HG03045 (cell line): Measurements from ENCODE around the gene ACACA.
"Not testable (repeated sequence)": the region's sequence is repeated elsewhere in the genome, so short reads cannot be mapped to it uniquely, and the experiment has no call there.

Experiments
- ATAC-seq: cut with Tn5 transposase; IDR thresholded peaks from one replicate; pipeline ENCODE4 v1.9.1; 2021; ENCODE audit warnings: mild to moderate bottlenecking, moderate library complexity; ENCODE audit not compliant: unreplicated experiment

ACACA gene

DNA sequence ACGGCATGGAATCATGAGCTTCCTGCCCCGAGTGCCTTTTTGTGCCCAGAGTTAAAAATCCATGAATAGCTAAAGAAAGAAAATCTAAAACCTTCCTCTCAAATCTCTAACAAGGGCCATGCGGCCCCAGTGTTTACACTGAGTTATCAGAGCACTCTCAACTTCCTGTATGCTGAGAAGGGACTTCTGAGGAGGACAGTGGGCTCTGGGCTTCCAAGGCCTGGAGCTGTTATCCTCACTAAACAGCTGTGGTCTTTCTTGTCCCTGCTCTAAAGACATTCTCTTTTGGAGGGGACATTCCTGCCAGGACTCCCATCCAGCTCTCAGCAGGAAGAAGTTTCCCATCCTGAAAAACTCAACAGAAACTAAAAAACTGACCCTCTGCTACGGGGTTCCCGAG lies 322.3 kb downstream of the ACACA start:
- ATAC-seq = no peak

DNA sequence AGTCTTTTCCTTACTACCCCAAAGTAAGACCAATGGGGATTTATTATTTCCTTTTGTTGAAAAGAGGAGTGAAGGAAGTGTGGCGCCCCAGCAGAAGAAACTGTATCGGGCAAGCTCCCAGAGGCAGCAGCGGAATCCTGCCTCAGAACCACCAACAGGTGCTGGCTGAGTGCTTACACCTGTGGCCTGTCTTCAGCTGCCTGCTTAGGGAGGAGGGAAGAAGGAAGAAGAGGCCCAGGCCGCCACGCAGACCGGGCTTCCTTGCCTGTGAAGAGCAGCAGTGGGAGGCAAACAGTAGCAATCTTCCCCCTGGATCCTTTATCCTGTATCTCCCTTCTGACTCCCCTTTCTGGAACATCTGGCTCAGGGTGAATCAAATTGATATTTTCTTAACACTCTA lies 323.2 kb downstream of the ACACA start:
- ATAC-seq = no peak

DNA sequence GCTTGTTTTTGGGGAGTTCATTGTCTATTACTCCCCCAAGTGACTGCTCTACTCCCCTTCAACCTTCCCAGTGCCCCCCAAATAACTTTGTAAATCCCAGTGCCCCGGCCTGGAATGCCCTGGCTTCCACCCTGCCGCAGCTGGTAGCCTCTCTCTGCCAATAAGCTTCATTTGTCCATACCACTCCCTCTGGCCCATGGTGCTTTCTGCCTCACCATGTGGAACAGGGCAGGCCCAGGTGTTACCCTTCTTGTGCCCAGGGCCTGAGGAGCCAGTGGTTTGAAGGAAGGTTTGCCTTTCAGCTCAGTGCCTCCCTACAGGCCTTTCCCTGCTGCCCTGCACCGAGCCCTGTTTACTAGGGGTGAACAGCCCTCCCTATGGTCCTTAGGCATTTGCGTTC lies 323.7 kb downstream of the ACACA start:
- no peak for ATAC-seq

DNA sequence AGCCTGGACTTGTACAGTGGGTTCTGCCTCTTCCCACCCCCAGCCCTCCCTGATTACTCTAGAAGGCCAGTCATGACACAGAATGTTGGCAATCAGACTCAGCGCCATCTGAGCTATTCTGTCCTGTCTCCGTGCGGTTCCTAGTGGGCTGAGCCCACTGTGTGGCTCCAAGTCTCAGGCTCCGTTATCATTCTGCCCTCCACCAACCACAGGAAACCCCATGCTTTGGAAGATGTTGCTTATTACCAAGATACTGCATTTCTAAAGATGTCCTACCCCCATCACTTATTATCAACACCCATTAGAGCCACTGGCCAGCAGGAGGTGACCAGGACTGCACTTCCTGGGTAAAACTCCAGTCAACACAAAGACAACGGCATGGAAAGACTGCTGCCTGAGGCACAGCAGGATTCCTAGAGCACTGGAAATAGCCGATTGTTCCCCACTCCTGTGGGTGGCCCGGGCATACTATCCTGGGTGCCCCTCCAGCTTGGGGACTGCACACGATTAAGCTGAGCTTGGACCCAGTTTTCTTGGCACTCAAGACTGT lies 324.2 kb downstream of the ACACA start:
- ATAC-seq = no peak

DNA sequence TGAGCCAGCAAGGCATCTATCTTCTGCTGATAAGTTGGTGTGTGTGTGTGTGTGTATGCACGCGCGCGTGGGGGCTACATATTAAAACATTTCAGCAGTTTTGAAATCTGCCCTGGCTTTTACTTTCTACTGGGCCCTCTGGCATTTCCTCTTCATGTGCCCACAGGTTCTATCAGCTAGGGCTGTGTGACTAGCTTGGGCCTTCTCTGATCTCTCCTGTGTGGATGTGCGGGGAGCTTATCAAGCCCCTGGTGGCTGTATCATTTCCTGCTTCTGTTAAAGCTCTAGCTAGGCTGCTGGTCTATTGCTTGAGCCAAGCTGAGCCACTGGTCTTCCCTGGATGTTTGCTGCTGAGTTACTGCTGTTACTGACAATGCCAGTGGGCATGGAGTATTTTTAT lies 325.3 kb downstream of the ACACA start:
- ATAC-seq = no peak

DNA sequence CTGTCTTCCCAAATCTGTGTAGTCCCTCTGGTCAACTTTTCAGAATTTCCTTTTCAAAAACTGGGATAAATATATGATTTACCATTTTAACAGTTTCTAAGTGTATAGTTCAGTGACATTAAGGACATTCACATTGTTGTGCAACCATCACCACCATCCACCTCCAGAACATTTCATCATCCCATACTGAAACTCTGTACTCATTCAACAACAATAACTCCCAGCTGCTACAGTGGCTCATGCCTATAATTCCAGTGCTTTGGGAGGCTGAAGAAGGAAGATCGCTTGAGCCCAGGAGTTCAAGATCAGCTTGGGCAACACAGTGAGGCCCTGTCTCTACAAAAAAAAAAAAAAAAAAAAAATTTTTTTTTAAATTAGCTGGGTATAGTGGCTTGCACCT lies 326.9 kb downstream of the ACACA start:
- ATAC-seq = no peak

DNA sequence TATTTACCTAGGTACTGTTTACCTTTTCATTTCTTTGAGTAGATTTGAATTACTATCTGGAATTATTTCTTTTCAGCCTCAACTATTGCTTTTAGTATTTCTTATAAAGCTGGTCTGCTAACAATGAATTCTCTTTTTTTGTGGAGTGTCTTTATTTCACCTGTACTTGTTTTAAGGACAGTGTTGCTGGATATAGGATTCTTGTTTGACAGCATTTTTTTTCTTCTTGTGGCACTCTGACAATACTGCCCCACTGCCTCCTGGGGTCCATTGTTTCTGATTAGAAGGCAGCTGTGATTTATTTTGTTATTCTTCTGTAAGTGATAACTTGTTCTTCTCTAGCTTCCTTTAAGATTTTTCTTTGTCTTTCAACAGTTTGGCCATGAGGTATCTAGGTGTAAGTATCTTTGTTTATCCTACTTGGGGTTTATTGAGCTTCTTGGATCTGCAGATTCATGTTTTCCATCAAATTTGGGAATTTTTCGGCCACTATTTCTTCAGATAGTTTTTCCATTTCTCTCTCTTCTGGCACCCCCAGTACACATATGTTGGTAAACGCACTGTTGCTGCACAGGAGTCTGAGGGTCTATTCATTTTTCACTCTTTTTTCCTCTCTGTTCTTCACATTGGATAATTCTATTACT lies 327.4 kb downstream of the ACACA start:
- no peak for ATAC-seq

DNA sequence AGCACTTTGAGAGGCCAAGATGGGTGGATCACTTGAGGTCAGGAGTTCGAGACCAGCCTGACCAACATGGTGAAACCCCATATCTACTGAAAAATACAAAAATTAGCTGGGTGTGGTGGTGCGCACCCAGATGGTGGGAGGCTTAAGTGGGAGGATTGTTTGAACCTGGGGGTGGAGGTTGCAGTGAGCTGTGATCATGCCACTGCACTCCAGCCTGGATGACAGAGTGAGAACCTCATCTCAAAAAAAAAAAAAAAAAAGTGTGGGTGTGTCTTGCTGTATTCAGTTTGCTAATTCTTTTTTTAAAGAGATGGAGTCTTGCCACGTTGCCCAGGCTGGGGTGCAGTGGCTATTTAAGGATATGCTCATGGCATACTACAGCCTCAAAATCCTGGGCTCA lies 333.2 kb downstream of the ACACA start:
- ATAC-seq = not testable (repeated sequence)

DNA sequence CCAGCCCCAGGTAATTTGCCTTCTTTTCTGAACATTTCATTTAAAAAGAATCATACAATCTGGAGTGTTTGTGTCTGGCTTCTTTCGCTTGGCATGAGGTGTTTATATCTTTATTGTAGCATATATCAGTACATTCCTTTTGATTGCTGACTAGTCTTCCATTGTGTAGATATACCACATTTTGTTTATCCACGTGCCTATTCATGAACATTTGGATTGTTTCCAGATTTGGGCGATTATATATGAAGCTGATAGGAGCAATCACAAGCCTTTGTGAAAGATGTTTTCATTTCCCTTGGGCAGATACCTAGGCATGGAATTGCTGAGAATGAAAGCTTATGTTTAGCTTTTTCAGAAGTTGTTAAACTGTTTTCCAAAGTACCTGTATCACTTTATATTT lies 337.5 kb downstream of the ACACA start:
- no peak for ATAC-seq

DNA sequence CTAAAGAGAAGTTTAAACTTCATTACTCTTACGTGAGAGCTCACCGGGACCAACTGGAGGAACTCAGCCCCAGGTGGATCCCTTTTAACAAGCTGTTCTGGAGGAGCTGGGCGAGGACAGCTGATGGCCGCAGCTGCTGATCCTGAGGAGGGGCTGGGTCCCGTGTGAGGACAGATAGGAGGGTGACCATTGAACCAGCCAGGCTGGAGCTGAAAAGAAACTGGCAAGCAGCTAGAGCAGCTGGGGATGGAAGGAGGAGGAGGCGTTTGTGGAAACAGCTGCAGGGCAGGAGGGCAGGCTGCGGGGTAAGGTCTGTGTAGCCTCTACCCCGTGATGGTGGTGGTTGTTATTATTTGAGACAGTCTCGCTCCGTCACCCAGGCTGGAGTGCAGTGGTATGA lies 338.4 kb downstream of the ACACA start:
- no peak for ATAC-seq

DNA sequence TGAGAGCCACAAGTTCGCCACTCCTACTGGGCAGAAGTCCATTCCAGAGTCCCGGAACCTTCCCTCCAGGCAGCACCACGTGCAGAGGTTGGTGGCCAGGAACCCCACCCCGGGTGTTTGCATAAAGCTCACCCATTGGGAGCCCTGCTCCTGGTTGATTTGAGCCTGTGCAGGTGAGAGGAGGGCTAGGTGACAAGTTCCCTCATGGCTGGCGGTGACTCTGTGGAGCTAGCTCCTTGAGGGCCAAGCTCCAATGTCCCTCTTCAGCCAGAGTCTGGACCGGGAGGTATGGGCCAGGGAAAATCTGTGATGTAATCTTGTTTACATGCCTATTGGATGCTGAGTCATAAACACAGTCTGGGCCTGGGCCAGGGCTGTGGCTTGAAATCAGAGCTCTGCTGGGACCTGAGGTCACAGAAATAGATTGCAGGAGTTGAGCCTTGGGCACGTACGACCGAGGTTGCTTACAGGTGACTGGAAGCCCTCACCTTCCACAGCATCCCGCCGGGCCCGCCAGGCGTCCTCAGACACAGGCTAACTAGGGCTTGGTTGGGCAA lies 339.0 kb downstream of the ACACA start:
- no peak for ATAC-seq

DNA sequence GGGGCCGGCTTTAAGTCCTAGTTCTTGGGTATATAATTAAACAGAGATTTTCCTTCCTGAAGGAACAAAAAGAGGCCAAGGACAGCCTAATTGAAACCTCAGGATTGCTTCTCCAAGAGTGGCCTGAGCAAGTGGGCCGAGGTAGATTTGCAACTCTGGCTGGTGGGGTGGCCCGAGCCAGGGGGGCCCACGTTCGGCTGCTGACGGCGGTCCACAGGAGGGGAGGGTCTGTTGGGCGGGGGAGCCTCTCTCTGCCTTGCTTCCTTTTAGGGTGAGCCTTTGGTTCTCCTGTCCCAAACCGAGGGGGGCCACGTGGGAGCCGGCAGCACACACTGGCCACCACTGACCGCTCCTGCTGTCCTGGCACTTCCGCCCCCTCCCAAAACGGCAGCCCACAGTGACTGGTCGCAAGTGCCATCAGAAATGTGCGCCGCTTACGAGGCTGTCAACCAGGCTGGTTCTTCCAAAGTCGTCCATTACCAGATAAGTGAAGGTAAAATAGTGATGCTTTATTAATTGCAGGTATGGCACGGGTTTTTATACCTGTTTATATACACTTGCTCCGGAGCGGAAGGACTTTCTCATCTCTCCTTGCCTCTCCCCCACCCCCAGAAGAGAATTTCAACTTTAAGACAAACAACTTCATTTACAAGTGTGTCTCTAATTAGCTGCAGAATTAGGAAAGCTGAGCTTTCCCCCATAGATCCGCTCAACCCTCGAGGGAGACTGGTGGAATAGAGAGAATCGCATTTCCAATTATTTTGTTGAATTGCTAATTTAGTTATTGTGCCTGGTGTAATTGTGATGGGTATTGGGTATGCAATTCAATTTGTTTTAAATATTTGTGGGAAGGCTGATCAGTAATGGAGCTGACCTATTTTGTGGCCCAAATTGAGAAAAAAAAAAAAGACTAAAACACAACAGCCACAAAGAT lies 340.0 kb downstream of the ACACA start:
- no peak for ATAC-seq

DNA sequence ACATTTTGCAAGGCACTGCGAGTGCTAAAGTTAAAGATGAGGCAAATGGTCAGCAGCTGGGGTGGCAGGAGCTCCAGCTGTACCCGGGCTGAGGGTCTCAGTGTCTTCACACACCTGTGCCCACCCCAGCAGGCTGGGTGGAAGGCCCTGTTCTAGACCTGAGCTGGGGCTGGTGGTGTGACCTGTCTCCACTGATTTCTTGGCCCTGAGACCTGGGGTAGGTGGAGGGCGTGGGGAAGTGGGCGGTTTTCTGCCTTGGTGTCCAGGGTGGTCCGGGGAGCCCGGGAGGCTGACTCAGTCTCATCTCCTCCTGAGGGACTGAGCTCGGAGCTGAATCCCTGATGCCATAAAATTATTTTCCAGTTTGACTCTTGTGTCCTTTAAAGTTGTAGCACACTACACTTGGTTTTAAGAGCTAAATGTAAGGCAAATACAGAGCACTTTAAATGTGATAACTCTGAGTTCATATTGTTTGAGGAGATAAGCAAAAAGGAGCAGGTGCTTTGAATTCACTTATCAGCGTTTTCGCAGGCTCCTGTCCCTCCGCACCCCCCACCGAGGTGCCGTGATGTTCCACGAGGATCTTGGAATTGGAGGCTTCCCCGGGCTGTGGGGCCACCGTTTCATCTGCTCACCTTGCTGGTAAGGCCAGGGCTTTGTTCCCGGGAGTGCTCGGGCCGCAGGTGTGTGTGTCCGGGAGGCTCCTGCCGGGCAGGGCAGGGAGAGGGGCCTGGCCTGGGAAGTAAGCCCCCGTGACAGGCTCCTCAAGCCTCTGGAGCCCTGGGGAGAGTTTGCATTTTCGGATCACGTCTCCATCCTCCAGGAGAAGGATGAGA lies 340.9 kb downstream of the ACACA start:
- no peak for ATAC-seq

DNA sequence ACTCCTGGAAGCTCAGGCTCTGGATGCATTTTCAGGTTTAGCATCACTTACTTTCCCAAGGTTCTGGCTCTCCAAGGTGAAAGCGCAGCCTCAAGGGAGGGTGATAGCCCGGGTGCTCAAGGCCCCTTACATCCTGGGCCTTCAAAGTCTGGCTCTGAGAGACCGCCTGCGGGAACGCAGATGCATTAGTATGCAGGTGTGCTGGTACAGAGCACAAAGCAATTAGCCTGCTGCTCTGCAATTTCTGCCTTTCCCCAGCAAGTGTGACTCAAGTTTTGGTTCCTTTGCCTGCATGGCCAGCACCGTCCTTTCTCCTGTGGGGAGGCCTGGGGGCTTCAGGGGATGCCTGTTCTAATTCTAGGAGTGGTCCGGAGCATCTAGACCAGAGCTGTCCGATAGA lies 341.7 kb downstream of the ACACA start:
- ATAC-seq = no peak

DNA sequence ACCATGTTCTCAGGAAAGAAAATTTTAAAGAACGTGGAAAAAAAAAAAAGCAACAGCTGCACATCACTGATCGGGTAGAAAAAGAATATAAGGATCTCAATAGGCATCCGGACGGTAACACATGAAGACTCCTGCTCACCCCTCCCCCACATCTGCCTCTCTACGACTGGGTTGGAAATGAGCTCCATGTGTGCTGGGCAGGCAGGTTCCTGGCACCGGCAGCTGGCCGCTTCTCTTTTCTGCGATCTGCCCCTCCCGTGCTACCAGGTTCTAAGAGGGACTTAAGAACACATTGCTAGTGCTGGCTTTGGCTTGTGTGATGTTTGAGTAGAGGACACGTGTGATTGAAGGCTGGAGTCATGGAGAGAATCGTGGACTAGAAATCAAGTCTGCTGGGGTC lies 342.4 kb downstream of the ACACA start:
- no peak for ATAC-seq

DNA sequence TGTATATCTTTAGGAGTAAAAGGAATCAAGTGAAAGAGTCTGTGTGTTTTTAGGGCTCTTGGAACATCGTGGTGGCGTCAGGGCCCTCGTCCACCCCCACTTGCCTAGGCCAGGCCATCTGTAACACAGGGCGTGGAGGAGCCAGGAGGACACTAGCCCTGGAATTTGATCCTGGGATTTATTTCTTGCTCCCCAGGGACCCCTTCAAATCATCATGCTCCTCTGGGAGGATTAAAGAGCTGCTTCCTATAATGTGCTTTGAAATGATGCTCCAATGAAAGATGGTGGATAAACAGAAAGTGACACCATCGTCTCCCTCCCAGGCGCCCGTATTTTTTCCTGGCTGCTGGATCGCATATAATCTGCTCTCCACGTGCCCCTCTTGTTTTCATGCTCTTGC lies 344.6 kb downstream of the ACACA start:
- ATAC-seq = no peak

DNA sequence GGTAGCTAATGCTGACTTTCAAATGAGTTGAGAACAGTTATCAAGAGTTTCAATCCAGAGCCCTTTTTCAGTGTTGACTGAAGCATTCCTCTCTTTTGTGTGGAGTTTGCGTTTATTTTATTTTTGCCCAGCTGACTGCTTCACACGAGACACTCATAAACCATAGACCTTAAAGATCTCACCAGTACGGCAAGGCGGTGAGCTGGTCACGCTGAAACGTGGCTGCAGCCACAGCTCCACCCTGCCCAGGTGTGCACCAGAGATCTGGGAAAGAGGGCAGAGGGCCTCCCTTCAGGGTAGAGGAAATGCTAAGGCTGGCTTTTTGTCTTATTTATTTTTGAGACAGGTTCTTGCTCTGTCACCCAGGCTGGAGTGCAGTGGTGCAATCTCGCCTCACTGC lies 345.7 kb downstream of the ACACA start:
- no peak for ATAC-seq

DNA sequence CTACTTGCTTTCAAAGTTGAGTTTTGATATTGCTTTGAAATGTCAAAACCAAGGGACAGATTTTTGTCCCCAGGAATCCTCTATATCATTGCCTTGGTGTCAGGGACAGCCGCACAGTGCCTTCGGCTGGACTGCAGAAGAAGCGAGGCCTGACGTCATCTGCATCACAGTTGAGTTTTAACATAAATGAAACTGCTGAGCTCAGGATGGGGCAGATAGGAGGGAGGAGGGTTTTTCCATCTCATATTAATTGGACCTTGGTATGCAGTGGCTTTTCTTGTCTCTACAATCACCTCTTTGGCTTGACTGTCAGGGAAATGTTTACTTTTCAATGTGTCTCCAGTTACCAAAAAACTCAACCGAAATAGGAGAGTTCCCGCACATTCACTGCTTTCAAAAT lies 346.5 kb downstream of the ACACA start:
- ATAC-seq = no peak

DNA sequence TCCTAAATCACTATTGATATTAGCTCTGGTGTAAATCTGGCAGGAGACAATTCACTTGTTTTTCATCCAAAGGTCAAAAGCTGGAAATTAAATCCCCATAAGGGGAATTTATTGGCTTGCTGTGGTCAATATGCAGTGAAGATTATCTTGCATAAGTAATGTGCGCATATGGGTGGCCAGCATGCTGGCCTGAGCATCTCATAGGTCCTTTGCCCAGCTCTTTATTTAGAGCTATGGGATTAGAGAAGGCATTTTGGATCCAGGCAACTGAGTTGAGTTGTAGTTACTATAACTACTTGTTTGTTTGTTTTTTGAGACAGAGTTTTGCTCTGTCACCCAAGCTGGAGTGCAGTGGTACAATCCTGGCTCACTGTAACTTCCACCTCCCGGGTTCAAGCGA lies 347.1 kb downstream of the ACACA start:
- no peak for ATAC-seq

DNA sequence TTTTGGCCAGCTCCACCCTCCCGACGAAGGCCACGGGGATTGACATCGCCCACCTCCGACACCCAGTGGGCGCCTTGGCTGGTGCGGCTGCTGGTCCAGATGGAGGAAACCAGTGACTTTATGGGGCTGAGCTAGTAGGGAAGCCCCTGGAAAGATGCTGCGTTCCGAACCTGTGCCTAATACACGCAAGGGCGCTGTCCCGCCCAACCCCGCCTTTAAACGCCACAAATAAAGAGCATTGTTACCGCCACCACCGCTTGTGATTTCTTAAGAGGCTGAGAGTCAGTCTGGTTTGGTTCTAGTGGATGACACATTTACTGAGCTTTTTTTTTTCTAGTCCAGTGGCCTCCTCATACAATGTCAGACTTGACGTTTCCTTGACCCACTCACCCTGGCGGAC lies 350.0 kb downstream of the ACACA start:
- no peak for ATAC-seq

DNA sequence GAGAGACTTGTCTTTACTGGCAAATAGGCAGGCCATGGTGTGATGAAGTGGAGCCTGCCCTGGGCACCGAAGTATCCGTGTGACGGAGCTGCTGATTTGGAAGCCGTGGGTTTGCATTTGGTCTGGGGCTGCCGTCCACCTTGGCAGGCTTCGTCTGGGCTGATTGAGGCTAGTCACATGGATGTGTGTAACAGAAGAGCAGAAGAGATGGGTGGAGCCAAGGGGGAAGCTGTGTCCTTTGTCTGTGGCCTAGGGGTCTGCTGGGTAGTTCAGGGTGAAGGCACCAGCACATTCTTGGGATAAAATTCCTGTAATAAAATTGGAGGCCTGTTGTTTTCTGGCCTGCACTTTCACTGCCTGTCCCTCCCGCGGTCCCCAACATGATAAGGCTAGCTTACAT lies 351.7 kb downstream of the ACACA start:
- ATAC-seq = no peak
